HG02852 (cell line): ENCODE results near the gene BLNK.

Experiments used
- ATAC-seq: cut with Tn5 transposase; IDR thresholded peaks from one replicate; pipeline ENCODE4 v1.9.1; 2021; ENCODE audit warnings: mild to moderate bottlenecking, moderate library complexity; ENCODE audit not compliant: unreplicated experiment

The BLNK gene

GRCh38 chr10:96264938-96265337, 6.4 kb downstream of the BLNK start:
- no peak for ATAC-seq

- ATAC-seq = no peak
Measured at GRCh38 chr10:96263669-96264068, 7.7 kb downstream of the BLNK start.

- ATAC-seq = no peak
Measured at GRCh38 chr10:96263176-96263575, 8.2 kb downstream of the BLNK start.

GRCh38 chr10:96261930-96262329, 9.4 kb downstream of the BLNK start:
- ATAC-seq = no peak

GRCh38 chr10:96261132-96261531, 10.2 kb downstream of the BLNK start:
- no peak for ATAC-seq

- no peak for ATAC-seq
Measured at GRCh38 chr10:96260014-96260413, 11.4 kb downstream of the BLNK start.

- no peak for ATAC-seq
Measured at GRCh38 chr10:96259150-96259549, 12.2 kb downstream of the BLNK start.

GRCh38 chr10:96257944-96258343, 13.4 kb downstream of the BLNK start:
- ATAC-seq = no peak

- ATAC-seq = no peak
Measured at GRCh38 chr10:96255549-96256333, 15.6 kb downstream of the BLNK start.

GRCh38 chr10:96254976-96255375, 16.4 kb downstream of the BLNK start:
- ATAC-seq = no peak

GRCh38 chr10:96252730-96253129, 18.6 kb downstream of the BLNK start:
- no peak for ATAC-seq

GRCh38 chr10:96250349-96250748, 21.0 kb downstream of the BLNK start:
- no peak for ATAC-seq

- ATAC-seq = no peak
Measured at GRCh38 chr10:96249264-96249663, 22.1 kb downstream of the BLNK start.

GRCh38 chr10:96244354-96244753, 27.0 kb downstream of the BLNK start:
- ATAC-seq = peak; percentile 97

- no peak for ATAC-seq
Measured at GRCh38 chr10:96243296-96243695, 28.1 kb downstream of the BLNK start.

GRCh38 chr10:96242822-96243221, 28.5 kb downstream of the BLNK start:
- no peak for ATAC-seq

- no peak for ATAC-seq
Measured at GRCh38 chr10:96238646-96239623, 32.4 kb downstream of the BLNK start.

- no peak for ATAC-seq
Measured at GRCh38 chr10:96236876-96237275, 34.5 kb downstream of the BLNK start.

GRCh38 chr10:96236090-96236478, 35.3 kb downstream of the BLNK start:
- no peak for ATAC-seq

GRCh38 chr10:96235326-96236089, 35.9 kb downstream of the BLNK start:
- ATAC-seq = no peak

GRCh38 chr10:96233959-96234358, 37.4 kb downstream of the BLNK start:
- ATAC-seq = no peak
